ENCODE data around the gene IRAK1. TPM values are rescaled to one million over a fixed set of nuclear protein-coding genes. Genes with fewer than 3 reads are reported as not detected.

Gene IRAK1
- total and polyA plus RNA-seq, 10 of the 15 experiments (the other 5 are each of a cell fraction or from before 2014, with no cell fraction given), result 4.2 to 136 (median 39.5) TPM

DNA sequence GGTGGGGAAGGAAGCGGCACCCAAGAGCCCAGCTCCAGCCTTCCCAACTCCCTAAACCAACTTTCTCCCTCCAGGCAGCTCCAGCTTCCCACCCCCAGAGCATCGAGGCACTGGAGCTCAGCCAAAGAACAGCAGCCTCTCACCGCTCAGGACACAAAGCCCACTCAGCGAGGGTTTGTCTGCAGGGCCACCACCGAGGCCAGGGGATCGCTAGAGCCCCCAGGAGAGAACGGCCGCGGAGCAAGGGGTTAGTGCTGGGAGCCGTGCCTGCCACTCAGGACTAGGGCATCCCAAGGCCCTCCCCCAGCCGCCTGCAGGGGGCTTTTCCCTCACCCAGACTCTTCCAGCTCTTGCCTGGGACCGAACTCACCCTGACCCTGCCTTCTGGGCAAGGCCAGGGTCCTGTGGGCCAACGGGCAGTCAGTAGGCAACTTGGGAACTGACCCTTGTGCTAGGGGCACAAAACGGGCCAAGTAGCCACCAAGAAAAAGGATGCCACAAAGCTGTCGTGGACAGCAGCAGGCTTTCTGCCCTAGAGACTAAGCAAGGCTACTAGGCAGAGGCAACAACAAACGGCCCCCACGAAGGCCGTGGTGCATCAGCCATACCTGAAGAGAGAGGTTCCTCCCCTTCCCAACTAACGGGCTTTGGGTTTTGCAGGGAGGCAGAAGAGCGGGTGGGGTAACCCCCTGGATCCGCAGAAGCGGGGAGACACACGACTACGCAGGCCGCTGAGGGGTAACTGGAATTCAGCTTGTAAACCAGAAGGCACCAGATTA is 50.4 kb downstream of the IRAK1 start:
- ATAC-seq (no peak), FAIRE-seq (no peak), DNase-seq (ENCODE audit: low read depth, low spot score) (no peak)
- intact Hi-C loops (cut with micrococcal nuclease; ENCODE audit: unreplicated experiment), result loop anchor here (1.0 kb wide), 1 partner anchor 39 kb away; no protein-coding TSS in a partner anchor
- RAD21 ChIA-PET (ENCODE audit: unreplicated experiment), result interaction anchor here (0.6 to 6.4 kb wide), 10 partner anchors 12 to 504 kb away, joined by 3 to 48 read pairs (median 4); partner anchors contain the start of gene ARHGAP4
- H2AFZ ChIP-seq (ENCODE audit: control insufficient read depth, low read depth, low read length), result no peak overlapping the region
- peaks cover 16% of the 10 kb centered on the region for H3K4me1 ChIP-seq (ENCODE audit: control insufficient read depth, insufficient read depth, low read length)
- POLR2A ChIA-PET, result interaction anchor here (0.9 to 7.9 kb wide), 8 partner anchors 12 to 51 kb away, joined by 5 to 68 read pairs (median 11); partner anchors contain the start of genes ARHGAP4 and IRAK1
- H3K36me3 ChIP-seq (ENCODE audit: control insufficient read depth in 2 of 2, insufficient read depth in 2 of 2, low read length in 1 of 2), result peaks cover 0 to 4% of the 10 kb centered on the region in 2 experiments; a peak in 3 of 4 replicates
- H3K4me3 ChIP-seq, result peak overlapping the region; percentile 80
- no peaks in the 10 kb centered on the region; the same call in 1 of the 2 replicates for H4K20me1 ChIP-seq (ENCODE audit: control insufficient read depth, insufficient read depth)
- 0 out of 2 replicates have a peak, but pooled peaks have one; percentile 4 for TF ChIP-seq GATAD2B (conservative IDR thresholded peaks at IDR 0.05; ENCODE audit: low read depth)
- no peak for TF ChIP-seq NR2F1 (conservative IDR thresholded peaks at IDR 0.05)
- TF ChIP-seq PKNOX1 (IDR thresholded peaks at IDR 0.05), result peak; percentile 81
- 0 out of 2 replicates have a peak, but pooled peaks have one; percentile 8 for TF ChIP-seq IKZF1 (conservative IDR thresholded peaks at IDR 0.05)
- BruUV-seq (replicated peaks), result no TSS peak
- WGBS (ENCODE audit: insufficient coverage, insufficient replicate concordance, low lambda C conversion rate, missing lambda C conversion rate), result 42% methylated on average over 22 of the region's 25 CpGs
- peaks cover 82% of the 10 kb centered on the region for H3K79me2 ChIP-seq (ENCODE audit: control insufficient read depth, insufficient read depth, low read length)
- no peaks in the 10 kb centered on the region for H3K9me3 ChIP-seq (replicated peaks; ENCODE audit: control insufficient read depth, insufficient read depth, low read length)
- peak overlapping the region; percentile 74 for H3K9ac ChIP-seq (ENCODE audit: control insufficient read depth, insufficient read depth, low read length)
- CTCF ChIA-PET, result interaction anchor here (0.9 to 5.9 kb wide), 10 partner anchors 12 to 206 kb away, joined by 3 to 35 read pairs (median 5); no protein-coding TSS in a partner anchor
- H3K27ac ChIP-seq (ENCODE audit: control insufficient read depth, insufficient read depth), result peak overlapping the region; percentile 66
- SMC1A ChIA-PET (ENCODE audit: uncharacterized antibody, unreplicated experiment), result interaction anchor here (1.2 to 4.7 kb wide), 9 partner anchors 12 to 51 kb away, joined by 3 to 21 read pairs (median 5); partner anchors contain the start of gene ARHGAP4
- peak overlapping the region; percentile 81 for H3K4me2 ChIP-seq (ENCODE audit: control insufficient read depth, insufficient read depth)
- no peaks in the 10 kb centered on the region for H3K27me3 ChIP-seq (replicated peaks in 1 of 2; ENCODE audit: control insufficient read depth in 2 of 2, insufficient read depth in 2 of 2, low read length in 1 of 2)
- in situ Hi-C loops (cut with MboI), result loop anchor here (10.0 kb wide), 1 partner anchor 1015 kb away; no protein-coding TSS in a partner anchor
